Activated gamma-delta T cell treated with anti-CD3 and anti-CD28 coated beads, Interleukin-2, amount 50 U/mL, for 16 hours (primary cell): ENCODE measurements around the gene IDH2.

Source experiments
- DNase-seq: peaks from one replicate; pipeline ENCODE4 v3.0.0-alpha.2; 2020; ENCODE audit warnings: low read depth

The IDH2 gene

DNA sequence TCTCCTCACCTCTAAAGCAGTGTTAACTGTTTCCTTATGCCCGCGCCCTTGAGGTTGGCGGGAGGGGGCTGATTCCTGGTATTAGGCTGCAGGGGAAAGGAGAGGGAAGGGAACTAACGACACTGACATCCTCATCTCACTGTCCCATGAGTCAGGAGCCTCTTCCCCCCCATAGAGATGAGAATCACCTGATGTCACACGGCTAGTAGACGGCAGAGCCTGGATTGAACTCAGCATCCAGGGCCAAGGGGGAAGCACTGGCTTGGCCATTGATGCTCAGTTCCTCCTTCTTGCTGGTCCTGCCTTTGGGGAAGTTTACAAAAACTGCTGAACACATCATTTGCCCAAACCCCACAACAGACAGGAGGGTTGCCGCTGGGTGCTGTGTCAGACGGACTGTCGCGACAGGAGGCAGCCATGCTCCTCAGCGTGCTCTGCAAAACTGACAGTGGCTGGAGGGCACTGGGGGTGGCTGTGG is 38.5 kb downstream of the IDH2 start:
- no peak for DNase-seq

DNA sequence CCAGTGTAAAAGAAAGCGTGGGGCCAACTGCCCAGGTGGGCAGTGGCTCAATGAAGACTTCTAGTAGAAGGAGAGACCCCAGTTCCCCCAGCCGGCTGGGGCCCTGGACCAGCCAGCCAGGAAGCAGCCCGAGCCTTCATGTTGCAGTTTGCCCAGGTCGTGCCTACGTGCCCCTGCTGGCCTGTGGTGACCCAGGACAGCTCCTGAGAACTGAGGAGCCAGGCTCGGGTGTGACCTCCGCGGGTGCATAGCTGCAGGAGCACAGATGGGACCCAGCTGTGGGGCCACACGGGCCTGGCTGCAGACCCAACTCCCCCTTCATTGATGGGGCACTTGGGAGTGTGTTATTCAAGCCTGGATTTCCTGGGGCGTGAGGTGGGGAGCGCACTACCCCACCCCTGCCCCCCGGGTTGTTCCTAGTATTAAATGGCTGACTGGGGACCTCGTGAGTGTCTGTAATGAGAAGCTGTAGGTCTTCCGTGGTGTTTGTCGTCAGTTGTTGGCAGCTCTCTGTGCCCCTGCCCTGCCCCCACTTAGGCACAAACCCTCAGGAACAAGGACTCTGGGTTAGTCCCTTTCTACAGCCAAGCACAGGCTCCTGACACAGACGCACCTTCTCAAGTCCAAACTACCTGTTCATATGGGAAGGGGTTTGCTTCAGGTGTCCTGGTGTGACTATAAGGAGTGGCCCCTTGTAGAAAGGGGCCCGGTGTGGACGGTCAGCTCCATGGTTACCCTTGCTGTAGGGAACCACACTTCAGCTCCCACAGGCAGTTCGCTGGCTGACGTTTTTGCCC is 39.1 kb downstream of the IDH2 start:
- DNase-seq: no peak

DNA sequence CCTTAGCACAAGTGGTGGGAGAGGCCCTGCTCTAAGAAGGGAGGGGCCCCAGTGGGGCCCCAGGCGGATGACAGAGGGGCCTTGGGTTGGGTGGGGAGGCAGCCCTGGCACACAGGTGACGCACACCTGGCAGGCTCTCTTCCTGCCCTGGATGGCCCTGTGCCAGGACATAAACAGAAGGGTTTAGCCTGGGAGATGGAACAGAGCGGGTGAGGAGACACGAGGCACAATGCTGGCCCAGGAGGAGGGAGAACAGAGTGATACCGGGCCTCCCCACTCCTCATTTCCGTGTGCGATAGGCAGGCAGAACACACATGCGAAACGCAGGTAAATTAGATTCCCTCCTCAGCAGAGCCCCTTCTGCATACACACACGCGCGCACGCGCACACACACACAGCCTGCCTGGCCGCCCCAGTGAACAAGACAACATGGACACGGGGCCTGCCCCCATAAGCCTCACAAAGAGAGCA is 39.8 kb downstream of the IDH2 start:
- no peak for DNase-seq

GRCh38 chr15:90062023-90062442 is 40.2 kb downstream of the IDH2 start:
- DNase-seq: no peak

DNA sequence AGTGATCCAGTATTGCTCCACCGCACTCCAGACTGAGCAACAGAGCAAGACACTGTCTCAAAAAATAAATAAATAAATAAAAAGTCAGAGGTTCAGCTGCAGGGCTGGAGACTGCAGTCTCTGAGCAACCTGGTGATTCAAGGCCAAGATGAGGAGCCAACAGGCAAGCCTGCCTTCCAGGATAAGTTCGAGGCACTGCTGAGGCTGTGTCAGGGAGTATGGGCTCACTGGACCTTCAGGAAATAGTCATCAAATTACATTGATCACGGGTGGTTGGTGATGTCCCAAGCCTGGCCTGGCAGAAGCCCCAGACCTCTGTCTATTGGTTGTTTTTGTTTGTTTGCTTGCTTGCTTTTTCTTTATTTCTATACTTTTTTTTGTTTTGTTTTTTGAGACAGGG is 41.5 kb downstream of the IDH2 start:
- DNase-seq: no peak

DNA sequence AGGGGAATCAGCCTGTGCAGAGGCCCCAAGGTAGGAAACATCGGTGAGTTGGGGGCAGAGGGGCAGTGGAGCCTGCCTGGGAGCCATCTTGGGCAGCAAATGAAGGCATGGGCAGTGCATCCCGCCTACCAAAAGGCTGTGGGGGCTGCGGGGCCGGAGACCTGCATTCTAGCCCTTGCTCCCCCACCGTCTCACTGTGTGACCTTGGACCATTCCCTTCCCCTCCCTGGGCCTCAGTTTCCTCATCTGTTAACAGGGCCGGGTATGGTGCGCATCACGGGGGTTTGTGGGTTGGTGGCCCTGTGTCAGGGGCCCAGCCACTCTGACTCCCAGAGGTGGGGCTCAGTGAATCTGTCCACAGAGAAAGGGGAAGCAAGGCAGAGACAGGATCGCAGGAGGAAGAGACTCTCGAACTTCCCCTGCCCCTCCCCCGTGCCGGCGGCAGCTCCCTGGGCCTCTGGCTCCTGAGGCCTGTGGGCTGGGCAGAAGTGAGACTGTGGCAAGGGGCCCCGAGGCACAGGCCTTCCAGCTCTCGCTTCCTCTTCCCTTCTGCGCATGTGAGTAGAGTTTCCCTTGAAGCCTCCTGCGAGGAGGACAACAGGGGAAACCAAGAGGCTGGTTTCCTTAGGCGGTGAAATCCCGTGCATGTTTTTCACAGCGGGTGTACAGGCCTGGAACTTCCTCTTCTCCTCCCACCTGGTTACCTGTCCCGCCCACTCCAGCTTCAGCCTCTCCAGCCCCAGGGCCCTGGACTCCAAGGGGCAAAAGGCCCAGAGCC is 42.9 kb downstream of the IDH2 start:
- DNase-seq: peak; percentile 35

GRCh38 chr15:90058775-90059174 is 43.5 kb downstream of the IDH2 start:
- DNase-seq: no peak

DNA sequence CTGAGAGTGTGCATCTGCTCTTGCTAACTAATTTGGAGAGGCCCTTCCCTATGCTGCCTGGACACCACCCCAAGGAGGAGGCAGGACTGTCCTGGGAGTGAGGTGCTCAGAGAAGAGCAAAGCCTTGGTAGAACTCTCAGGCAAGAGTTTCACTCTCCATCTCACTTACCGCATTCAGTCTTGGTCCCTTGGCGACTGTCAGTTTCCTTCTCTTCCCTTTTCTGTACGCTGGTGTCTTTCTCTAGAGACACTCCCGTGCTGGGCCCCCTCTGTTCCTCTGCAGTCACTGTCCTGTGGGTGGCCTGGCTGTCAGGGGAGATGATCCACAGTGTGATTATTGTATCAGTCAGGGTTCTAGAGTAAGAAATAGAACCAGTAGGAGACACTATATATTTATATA is 44.0 kb downstream of the IDH2 start:
- DNase-seq: no peak

DNA sequence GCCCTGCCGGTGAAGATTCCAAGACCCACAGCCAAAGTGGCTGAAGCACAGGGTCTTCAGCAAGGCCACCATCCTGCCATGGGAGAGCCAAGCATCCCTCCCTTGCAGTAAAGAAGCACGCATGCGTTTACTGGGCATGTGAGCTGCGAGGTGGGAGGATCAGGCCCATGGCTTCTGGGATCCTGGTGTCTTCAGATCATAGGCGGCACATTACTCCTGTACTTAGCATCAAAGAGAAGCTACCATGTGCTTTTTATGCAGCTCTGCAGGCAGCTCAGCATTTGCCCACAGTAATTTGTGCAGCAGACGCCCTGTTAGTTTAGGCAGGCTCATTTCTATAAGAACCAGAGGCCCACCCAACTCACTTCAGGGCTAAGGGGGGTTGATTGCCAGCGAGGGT is 45.7 kb downstream of the IDH2 start:
- no peak for DNase-seq

- no peak for DNase-seq
Observed at GRCh38 chr15:90055182-90055581, 47.1 kb downstream of the IDH2 start.

GRCh38 chr15:90054618-90055097 is 47.6 kb downstream of the IDH2 start:
- no peak for DNase-seq

- DNase-seq: no peak
Observed at GRCh38 chr15:90053685-90054466, 48.4 kb downstream of the IDH2 start.

- DNase-seq: no peak
Observed at GRCh38 chr15:90051874-90052273, 50.4 kb downstream of the IDH2 start.

- DNase-seq: no peak
Observed at GRCh38 chr15:90049666-90050604, 52.3 kb downstream of the IDH2 start.

DNA sequence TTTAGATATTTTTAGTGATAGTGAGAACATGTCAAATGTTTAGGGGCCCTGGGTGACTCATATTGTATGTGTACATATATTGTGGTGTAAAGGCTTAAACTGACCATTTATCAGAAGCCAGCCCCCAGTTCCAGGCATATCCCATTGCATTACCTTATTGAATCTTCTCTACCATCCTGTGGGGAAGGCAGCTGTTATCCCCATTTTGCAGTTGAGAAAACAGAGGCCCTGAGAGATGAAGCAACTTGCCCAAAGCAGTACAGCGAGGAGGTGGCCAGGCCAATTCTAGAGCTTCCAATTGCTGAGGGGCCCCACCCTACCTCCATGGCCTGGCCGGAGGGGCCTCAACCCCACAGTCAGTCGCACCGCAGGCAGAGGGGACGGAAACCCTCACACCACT is 53.2 kb downstream of the IDH2 start:
- no peak for DNase-seq

- DNase-seq: no peak
Observed at GRCh38 chr15:90047956-90048575, 54.2 kb downstream of the IDH2 start.

DNA sequence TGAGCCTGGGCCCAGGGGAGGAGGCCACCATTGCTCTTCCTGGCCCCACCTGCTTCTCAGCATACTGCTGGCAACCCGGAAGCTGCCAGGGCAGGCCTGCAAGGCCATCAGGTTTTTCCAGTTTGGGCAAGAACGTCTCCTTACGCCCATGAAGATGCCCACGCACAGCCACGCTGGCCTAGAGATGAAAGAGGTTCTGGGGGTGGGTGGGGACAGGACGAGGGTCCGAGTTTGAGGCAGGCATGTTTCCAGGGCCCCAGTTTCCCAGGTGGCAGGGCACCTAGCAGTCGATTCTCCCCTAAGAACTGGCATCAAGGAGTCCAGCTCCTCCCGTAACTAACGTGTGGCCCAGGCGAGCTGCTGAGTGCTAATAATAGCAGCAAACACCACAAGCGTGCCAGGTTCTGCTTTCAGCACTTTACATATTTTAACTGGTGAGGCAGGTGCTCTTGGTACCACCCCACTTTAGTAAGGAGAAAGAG is 55.3 kb downstream of the IDH2 start:
- no peak for DNase-seq

DNA sequence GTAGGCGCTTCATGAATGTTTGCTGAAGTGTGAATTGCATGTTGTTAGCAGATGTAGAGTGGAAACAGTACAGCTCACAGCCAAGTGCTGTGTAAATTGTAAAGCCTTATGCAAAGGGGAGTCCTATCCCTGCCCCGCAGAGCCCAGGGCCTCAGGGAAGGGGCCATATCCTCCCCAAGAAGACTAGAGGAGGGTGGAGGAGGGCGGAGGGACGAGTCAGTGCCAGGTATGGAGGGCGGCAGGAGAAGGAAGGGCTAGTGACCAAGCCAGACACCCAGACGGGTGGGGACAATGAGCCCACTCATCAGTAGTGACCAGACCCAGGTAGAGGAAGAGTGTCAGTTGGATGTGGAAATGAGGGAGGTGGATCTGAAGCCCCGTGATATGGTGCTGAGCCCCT is 56.0 kb downstream of the IDH2 start:
- DNase-seq: no peak

DNA sequence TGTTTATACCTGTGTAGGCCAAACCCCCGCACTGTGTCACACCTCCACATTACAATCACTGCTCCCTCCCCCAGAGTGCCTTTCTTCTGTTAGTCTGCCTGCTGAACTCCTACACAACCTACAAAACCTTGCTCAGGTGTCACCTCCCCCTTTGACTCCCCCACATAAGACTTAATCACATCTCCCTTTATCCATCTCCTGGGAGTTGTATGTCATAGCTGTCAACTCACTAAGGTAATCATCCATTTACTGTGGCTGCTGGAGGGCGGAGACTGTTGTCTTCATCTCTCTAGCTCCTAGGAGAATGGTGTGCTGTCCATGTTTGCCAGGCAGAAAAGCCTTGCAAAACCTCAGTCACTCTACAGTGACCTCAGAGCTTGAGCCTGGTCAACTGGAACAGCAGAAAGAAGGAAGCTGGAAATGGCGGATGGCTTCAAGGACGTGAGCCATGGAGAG is 57.3 kb downstream of the IDH2 start:
- DNase-seq: no peak

GRCh38 chr15:90044191-90044590 is 58.1 kb downstream of the IDH2 start:
- no peak for DNase-seq
